Smooth muscle cell (in vitro differentiated cells): ENCODE measurements around the gene YIPF3. TPM values are rescaled to one million over a fixed set of nuclear protein-coding genes. Genes with fewer than 3 reads are reported as not detected.
A peak's percentile ranks its signal among the peaks of the same experiment; 100 is the strongest.

Experiments
- DNase-seq: peaks from one replicate; lab custom pipeline; 2025; ENCODE audit not compliant: unreplicated experiment; lab: John Stamatoyannopoulos, UW
- H2AFZ ChIP-seq: fragments of 200-600 bp; sonication (generic); 2 replicates; pipeline ENCODE4 v1.6.0; 2016; ENCODE audit warnings: antibody characterized with exemption, low read depth, mild to moderate bottlenecking
- H3F3A ChIP-seq: fragments of 200-600 bp; sonication (generic); 2 replicates; pipeline ENCODE4 v1.6.0; 2017; ENCODE audit warnings: antibody characterized with exemption, low read depth
- H3K27ac ChIP-seq: fragments of 200-600 bp; sonication (generic); 2 replicates; pipeline ENCODE4 v1.5.1; 2016; ENCODE audit warnings: low read depth, mild to moderate bottlenecking
- H3K27me3 ChIP-seq: fragments of 200-600 bp; sonication (generic); 2 replicates; pipeline ENCODE4 v1.6.1; 2016; ENCODE audit warnings: low read depth, mild to moderate bottlenecking
- H3K36me3 ChIP-seq: fragments of 200-600 bp; sonication (generic); 2 replicates; pipeline ENCODE4 v1.5.1; 2016; ENCODE audit warnings: low read depth
- H3K4me1 ChIP-seq: fragments of 200-600 bp; sonication (generic); 2 replicates; pipeline ENCODE4 v1.5.1; 2016; ENCODE audit warnings: low read depth
- H3K4me2 ChIP-seq: fragments of 200-600 bp; sonication (generic); 2 replicates; pipeline ENCODE4 v1.6.0; 2016; ENCODE audit warnings: mild to moderate bottlenecking
- H3K4me3 ChIP-seq: fragments of 200-600 bp; sonication (generic); 2 replicates; pipeline ENCODE4 v1.5.1; 2016; ENCODE audit warnings: mild to moderate bottlenecking
- H3K79me2 ChIP-seq: fragments of 200-600 bp; sonication (generic); 2 replicates; pipeline ENCODE4 v1.6.0; 2016; ENCODE audit warnings: low read depth, mild to moderate bottlenecking
- H3K9ac ChIP-seq: fragments of 200-600 bp; sonication (generic); 2 replicates; pipeline ENCODE4 v1.6.0; 2016; ENCODE audit warnings: low read depth
- H3K9me3 ChIP-seq: fragments of 200-600 bp; sonication (generic); replicated peaks from 2 replicates; pipeline ENCODE4 v1.5.1; 2016; ENCODE audit warnings: low read depth
- H4K20me1 ChIP-seq: fragments of 200-600 bp; sonication (generic); 2 replicates; pipeline ENCODE4 v1.6.0; 2016; ENCODE audit warnings: low read depth
- CTCF ChIP-seq: fragments of 200-600 bp; sonication (generic); IDR thresholded peaks from 2 replicates; pipeline ENCODE4 v1.5.1; 2017; ENCODE audit warnings: borderline replicate concordance, mild to moderate bottlenecking, antibody characterized with exemption; ENCODE audit not compliant: insufficient read depth, poor library complexity, severe bottlenecking
- WGBS: methylation state at CpG from one replicate; pipeline ENCODE4 v1.1.7; 2016; ENCODE audit warnings: low lambda C conversion rate; 5-methylcytosine and 5-hydroxymethylcytosine counted together
- polyA plus RNA-seq: library from polyadenylated mRNA; unstranded; fragments of >200 nt; fragmentation: Nextera tagmentation; extraction: Ambion mirVana; gene quantifications from 2 replicates; pipeline ENCODE4 v1.2.1, GENCODE V29; 2016
- total RNA-seq: library from RNA; depleted of rRNA; stranded (reverse); fragments of >200 nt; gene quantifications from 2 replicates; pipeline ENCODE4 v1.2.3, GENCODE V29; 2014

The YIPF3 gene
- total and polyA plus RNA-seq, 2 experiments from 2014 or later: 182 to 199 TPM

DNA sequence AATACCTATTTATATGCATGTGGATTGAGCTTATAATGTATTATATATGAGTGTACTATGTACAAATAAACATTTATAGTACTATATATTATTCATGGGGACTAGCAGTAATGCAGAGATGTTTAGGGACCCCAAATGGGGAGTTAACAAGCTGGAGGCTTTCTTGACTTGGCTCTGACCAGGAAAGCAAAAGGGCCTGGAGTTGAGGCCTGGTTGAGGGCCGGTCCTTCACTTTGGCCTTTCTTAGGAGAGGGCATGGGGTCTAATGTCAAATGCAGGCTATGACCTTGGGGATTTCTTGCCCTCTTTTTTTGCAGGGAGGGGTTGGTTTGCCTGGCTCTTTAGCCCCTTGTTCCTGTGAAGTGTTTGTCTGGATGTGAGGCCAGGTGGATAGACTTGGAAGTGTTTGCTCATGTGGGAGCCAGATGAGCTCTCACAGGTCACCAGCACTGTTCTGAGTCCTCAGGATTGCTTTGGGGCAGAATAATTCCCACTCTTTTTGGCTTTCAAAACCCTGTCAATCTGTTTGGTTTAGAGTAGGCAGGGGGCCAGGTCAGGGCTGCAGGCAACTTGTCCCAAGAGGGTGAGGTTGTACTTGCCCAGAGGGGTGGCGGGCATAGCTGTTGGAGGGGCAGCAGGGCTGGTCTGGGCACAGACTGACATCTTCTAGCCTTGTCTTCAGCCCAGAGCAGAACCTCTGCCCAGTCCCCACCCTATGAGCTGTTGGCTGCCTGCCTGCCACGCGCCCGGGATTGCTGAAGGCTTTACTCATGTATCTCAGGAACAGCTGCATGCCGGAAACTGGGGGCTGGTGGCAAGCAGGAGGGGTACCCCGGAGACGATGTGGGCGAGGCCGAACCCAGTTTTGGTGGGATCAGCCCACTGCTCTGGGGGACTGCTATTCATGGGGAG is 24.7 kb downstream of the YIPF3 start:
- Histone ChIP-seq H4K20me1 (no peaks in the 10 kb centered on the region), H3K4me1 (peaks cover 28% of the 10 kb centered on the region), H3K4me2 (peak overlapping the region; percentile 9), H3F3A (no peaks in the 10 kb centered on the region), H3K9ac (no peak overlapping the region), H3K79me2 (peaks cover 25% of the 10 kb centered on the region), H2AFZ (no peak overlapping the region), H3K36me3 (no peaks in the 10 kb centered on the region), H3K4me3 (no peak overlapping the region), H3K27me3 (no peaks in the 10 kb centered on the region), H3K27ac (no peak overlapping the region), H3K9me3 (no peaks in the 10 kb centered on the region)
- no peak for DNase-seq
- TF ChIP-seq CTCF: no peak
- WGBS: 80% methylated on average over 10 of the region's 10 CpGs

DNA sequence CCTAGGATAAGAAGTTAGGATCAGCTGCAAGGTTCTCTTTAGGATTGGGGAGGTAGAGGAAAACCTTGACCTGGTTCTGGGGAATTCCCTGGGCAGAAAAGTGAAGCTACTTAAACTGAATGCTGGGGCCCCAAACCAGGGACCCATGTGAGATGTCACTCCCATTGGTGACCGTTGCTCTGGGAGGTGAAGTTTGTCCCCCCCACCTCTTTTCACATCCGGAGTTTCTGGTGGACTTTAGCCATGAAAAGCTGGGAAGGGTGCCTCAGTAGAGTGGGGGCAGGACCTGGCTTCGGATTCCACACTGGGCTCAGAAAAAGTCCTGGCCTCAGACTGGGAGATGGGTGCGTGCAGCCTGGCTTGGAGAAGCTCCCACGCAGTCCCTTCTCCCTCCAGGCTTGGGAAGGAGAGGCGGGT is 26.2 kb downstream of the YIPF3 start:
- peaks cover 35% of the 10 kb centered on the region for H3K79me2 ChIP-seq
- H4K20me1 ChIP-seq: peaks cover 6% of the 10 kb centered on the region
- no peak overlapping the region for H2AFZ ChIP-seq
- no peak overlapping the region for H3K4me3 ChIP-seq
- H3K9ac ChIP-seq: no peak overlapping the region
- H3K27me3 ChIP-seq: no peaks in the 10 kb centered on the region
- no peak overlapping the region for H3K27ac ChIP-seq
- H3K36me3 ChIP-seq: no peaks in the 10 kb centered on the region
- no peak for DNase-seq
- TF ChIP-seq CTCF: no peak
- H3K4me2 ChIP-seq: no peak overlapping the region
- no peaks in the 10 kb centered on the region for H3F3A ChIP-seq
- WGBS: 94% methylated on average over 6 of the region's 6 CpGs
- no peaks in the 10 kb centered on the region for H3K9me3 ChIP-seq
- H3K4me1 ChIP-seq: peaks cover 18% of the 10 kb centered on the region

- Histone ChIP-seq H3K27ac (no peak overlapping the region), H3K4me3 (no peak overlapping the region), H3K4me2 (no peak overlapping the region), H3K79me2 (peaks cover 45% of the 10 kb centered on the region), H3K4me1 (peaks cover 18% of the 10 kb centered on the region), H3F3A (no peaks in the 10 kb centered on the region), H3K9me3 (no peaks in the 10 kb centered on the region), H4K20me1 (peaks cover 17% of the 10 kb centered on the region), H3K9ac (no peak overlapping the region), H2AFZ (no peak overlapping the region), H3K36me3 (no peaks in the 10 kb centered on the region), H3K27me3 (no peaks in the 10 kb centered on the region)
- no peak for DNase-seq
- no peak for TF ChIP-seq CTCF
- 60% methylated on average over 12 of the region's 12 CpGs for WGBS
Observed at GRCh38 chr6:43489277-43490072, 27.3 kb downstream of the YIPF3 start.
